CD4-positive, alpha-beta T cell treated with Interleukin-17A for 4 hours (primary cell): ENCODE measurements around the gene TRAF5.
"Not testable (repeated sequence)": the region's sequence is repeated elsewhere in the genome, so short reads cannot be mapped to it uniquely, and the experiment has no call there.

Source experiments
- DNase-seq: peaks from one replicate; pipeline ENCODE4 v3.0.0-alpha.2; 2020; ENCODE audit warnings: mixed read lengths

The TRAF5 gene

GRCh38 chr1:211347077-211347844 is 20.6 kb downstream of the TRAF5 start:
- DNase-seq: no peak

DNA sequence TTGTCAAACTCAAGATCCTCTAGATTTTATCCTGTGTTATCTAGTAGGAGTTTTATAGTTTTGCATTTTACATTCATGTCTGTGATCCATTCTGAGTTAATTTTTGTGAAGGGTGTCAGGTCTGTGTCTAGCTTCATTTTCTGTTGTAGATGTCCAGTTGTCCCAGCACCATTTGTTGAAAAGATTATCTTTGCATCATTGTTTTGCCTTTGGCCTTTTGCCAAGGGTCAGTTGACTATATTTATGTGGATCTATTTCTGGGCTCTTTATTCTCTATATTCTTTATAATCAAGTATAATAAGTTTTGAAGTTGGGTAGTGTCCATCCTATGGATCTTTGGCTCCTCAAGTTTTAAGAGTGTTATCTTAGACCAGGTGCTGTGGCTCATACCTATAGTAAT is 21.9 kb downstream of the TRAF5 start:
- no peak for DNase-seq

- DNase-seq: no peak
Measured at GRCh38 chr1:211349741-211350140, 23.1 kb downstream of the TRAF5 start.

GRCh38 chr1:211352055-211352454 is 25.4 kb downstream of the TRAF5 start:
- DNase-seq: not testable (repeated sequence)

GRCh38 chr1:211352465-211352864 is 25.8 kb downstream of the TRAF5 start:
- no peak for DNase-seq

GRCh38 chr1:211352985-211353515 is 26.4 kb downstream of the TRAF5 start:
- peak; percentile 72 for DNase-seq

DNA sequence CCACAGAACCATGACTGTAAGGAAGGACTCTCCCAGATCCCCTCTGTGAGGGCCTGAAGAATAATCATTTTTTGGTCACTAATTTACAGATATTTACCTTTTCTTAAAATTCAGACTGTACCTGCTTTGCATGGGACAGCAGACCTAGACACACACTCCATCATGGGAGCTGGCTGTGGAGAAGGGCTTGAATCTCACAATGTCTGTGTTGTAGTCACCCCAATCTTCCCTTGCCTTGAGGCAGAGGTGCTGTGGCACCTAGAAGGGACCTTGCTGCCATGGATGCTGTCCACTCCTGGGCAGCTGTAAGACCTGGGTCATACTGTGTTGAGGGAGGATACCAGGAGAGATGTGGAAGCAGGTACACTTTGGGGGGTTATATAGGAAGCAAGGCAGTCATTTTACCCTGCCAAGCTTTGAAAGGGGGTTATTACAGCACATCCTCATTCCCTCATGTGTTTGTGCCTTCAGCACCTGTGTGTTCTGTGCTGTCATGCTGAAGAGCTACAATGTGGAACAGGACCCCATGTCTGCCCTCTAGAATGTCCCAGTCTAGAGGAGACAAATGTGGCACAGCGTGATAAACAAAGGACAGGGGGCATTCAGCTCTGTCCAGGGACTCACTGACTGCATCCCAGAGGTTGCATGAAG is 27.1 kb downstream of the TRAF5 start:
- DNase-seq: no peak

DNA sequence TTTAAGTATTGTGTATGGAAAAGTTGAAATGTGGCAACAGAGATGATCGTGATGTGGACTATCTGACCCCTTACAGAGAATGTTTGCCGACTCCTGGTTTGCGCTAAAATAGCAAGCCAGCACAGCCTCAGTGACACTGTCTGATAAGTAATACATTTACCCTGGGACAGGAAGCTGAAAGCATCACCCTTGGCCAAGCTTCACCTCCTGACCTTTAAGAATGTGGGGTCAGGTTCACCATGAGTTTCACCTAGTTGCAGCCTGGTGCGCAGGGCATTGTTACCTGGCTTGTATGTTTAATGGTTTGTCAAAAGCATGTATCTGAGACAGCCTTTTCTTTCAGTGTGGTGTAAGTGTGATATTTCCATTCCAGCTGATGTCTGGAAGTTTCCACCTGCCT is 29.2 kb downstream of the TRAF5 start:
- DNase-seq: no peak

- DNase-seq: no peak
Measured at GRCh38 chr1:211356723-211357407, 30.2 kb downstream of the TRAF5 start.

DNA sequence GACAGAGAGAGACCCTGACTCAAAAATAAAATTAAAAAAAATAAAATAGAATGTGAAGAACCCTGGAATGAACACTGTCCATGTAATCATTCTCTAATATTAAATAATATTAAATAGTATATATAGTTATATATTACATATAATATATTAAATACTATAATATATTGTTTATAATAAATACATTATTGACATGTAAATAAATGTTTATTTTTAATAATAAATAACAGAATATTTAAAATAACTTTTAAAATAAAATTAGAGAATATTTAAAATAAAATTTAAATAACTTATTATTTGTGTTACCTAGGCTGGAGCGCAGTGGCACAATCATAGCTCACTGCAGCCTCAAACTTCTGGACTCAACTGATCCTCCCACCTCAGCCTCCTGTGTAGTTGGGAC is 32.1 kb downstream of the TRAF5 start:
- DNase-seq: no peak

- no peak for DNase-seq
Measured at GRCh38 chr1:211359876-211360275, 33.2 kb downstream of the TRAF5 start.

- no peak for DNase-seq
Measured at GRCh38 chr1:211361202-211361601, 34.6 kb downstream of the TRAF5 start.

- no peak for DNase-seq
Measured at GRCh38 chr1:211369640-211370039, 43.0 kb downstream of the TRAF5 start.

DNA sequence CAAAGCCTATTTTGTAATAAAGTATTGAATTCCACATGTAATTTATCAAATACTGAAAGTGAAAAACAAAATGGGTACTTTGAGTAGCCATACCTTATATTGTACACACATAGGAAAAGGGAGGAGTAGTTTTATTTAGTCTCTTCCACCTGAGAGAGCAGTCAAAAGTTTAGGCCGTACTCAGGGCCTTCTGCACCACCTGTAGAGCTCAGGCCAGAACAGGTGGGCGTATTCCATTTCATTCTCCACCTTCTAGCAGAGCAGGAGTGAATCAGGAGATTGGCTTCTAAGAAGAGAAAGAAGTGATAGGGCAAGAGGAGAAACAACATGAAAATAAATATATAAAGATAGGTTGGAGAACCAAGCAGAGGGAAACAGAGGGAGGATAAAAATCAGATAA is 44.0 kb downstream of the TRAF5 start:
- no peak for DNase-seq

DNA sequence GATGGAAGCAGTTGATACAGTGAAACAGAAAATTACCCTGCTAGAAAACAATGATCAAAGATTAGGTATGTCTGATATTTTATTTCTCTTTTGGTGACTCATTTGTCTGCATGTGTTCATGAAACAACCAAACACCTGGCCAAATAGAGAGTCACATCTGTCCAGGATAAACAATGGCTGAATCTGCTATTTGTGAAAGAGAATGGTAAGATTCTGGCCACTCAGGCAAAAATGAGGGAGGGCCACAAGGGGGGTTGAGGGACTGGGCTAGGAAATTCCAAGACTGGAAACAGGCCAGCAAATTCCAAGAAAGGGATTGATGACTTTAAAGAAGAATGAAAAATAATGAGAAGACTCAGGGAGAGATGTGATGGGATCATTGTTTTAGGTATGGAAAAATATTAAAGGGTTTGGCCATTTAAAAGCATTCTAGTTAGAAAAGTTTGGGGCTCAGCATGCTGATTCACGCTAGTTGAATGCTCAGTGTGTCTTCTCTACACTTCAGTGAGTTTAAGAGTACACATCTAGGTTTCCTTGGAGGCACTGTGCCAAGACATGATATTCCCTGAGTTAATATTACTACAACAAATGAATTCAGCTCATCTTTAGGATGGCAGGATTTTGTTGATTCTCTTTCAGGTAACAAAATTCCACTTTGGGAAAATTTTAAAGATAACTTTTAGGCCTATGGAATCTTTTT is 44.9 kb downstream of the TRAF5 start:
- DNase-seq: no peak

DNA sequence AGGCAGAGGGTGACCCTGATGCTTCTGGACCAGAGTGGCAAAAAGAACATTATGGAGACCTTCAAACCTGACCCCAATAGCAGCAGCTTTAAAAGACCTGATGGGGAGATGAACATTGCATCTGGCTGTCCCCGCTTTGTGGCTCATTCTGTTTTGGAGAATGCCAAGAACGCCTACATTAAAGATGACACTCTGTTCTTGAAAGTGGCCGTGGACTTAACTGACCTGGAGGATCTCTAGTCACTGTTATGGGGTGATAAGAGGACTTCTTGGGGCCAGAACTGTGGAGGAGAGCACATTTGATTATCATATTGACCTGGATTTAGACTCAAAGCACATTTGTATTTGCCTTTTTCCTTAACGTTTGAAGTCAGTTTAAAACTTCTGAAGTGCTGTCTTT is 45.8 kb downstream of the TRAF5 start:
- DNase-seq: no peak

- no peak for DNase-seq
Measured at GRCh38 chr1:211375146-211375818, 48.6 kb downstream of the TRAF5 start.

- DNase-seq: no peak
Measured at GRCh38 chr1:211375949-211376348, 49.3 kb downstream of the TRAF5 start.

GRCh38 chr1:211376807-211377470 is 50.3 kb downstream of the TRAF5 start:
- no peak for DNase-seq

GRCh38 chr1:211377539-211378450 is 51.2 kb downstream of the TRAF5 start:
- no peak for DNase-seq

GRCh38 chr1:211378844-211379243 is 52.2 kb downstream of the TRAF5 start:
- DNase-seq: no peak
